Measurements from ENCODE around the gene THSD1.

DNA sequence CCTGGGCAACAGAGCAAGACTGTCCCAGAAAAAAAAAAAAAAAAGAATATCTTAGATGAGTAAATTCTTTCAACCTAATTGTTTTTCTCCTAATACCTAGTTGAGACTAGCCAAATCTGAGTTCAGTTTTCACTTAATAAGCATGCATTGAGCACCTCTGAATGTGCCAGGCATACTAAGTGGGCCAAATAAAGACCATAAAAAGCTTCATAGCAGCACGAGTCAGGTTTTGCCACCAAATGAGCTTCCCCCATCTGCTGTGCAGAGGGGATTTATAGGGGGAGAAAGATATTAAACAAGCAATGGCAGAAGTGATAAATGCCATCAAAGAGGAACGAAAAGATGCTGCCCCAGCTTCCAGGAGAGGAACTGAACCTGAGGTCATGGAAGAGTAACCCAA is 11.4 kb downstream of the THSD1 start:
- TF ChIP-seq YY1 (IDR thresholded peaks at IDR 0.05; ENCODE audit: insufficient read depth, insufficient read length), result no peak
- TF ChIP-seq SUZ12 (IDR thresholded peaks at IDR 0.05; ENCODE audit: extremely low read depth, insufficient read depth, insufficient read length), result no peak

Data from NT2/D1 (cell line).